ENCODE data around the gene PANK3. TPM values are rescaled to one million over a fixed set of nuclear protein-coding genes. Genes with fewer than 3 reads are reported as not detected.
A peak's percentile ranks its signal among the peaks of the same experiment; 100 is the strongest.
"Not testable (repeated sequence)": the region's sequence is repeated elsewhere in the genome, so short reads cannot be mapped to it uniquely, and the experiment has no call there.

PANK3 gene
- total RNA-seq, 1 donor, result 53.1 TPM

DNA sequence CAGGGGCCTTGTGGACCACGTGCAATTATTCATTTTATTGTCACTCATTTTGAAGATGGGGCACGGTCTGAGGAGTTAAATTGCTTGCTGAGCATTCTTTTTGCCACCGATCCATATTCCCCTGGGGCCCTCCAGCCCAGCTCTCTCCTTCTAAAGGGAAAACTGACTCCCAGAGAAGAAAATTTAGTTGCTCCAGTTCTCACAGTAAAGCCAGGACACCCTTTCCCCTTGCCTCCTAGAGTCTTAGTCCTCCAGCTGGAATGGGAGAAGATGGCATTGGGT lies 1.0 kb upstream of the PANK3 start:
- Histone ChIP-seq H3K27me3 (ENCODE audit: insufficient read depth, low read length) (no peaks in the 10 kb centered on the region), H3K9me3 (ENCODE audit: low read depth, low read length) (no peaks in the 10 kb centered on the region), H3K4me1 (ENCODE audit: insufficient read depth, low read length) (peaks cover 33% of the 10 kb centered on the region), H3K4me3 (ENCODE audit: low read length) (peak overlapping the region; percentile 96)

- H3K4me1 ChIP-seq (ENCODE audit: insufficient read depth, low read length), result peaks cover 33% of the 10 kb centered on the region
- H3K9me3 ChIP-seq (ENCODE audit: low read depth, low read length), result no peaks in the 10 kb centered on the region
- peak overlapping the region; percentile 96 for H3K4me3 ChIP-seq (ENCODE audit: low read length)
- no peaks in the 10 kb centered on the region for H3K27me3 ChIP-seq (ENCODE audit: insufficient read depth, low read length)
Measured at GRCh38 chr5:168579488-168580226, 489 bp upstream of the PANK3 start.

GRCh38 chr5:168578006-168578405 lies 1.2 kb downstream of the PANK3 start:
- peak overlapping the region; percentile 96 for H3K4me3 ChIP-seq (ENCODE audit: low read length)
- no peaks in the 10 kb centered on the region for H3K27me3 ChIP-seq (ENCODE audit: insufficient read depth, low read length)
- H3K9me3 ChIP-seq (ENCODE audit: low read depth, low read length), result no peaks in the 10 kb centered on the region
- H3K4me1 ChIP-seq (ENCODE audit: insufficient read depth, low read length), result peaks cover 29% of the 10 kb centered on the region

- Histone ChIP-seq H3K4me3 (ENCODE audit: low read length) (no peak overlapping the region), H3K27me3 (ENCODE audit: insufficient read depth, low read length) (no peaks in the 10 kb centered on the region), H3K4me1 (ENCODE audit: insufficient read depth, low read length) (peaks cover 29% of the 10 kb centered on the region), H3K9me3 (ENCODE audit: low read depth, low read length) (no peaks in the 10 kb centered on the region)
Measured at GRCh38 chr5:168575391-168576372, 3.5 kb downstream of the PANK3 start.

- not testable (repeated sequence) for H3K4me3 ChIP-seq (ENCODE audit: low read length); H3K27me3 ChIP-seq (ENCODE audit: insufficient read depth, low read length); H3K9me3 ChIP-seq (ENCODE audit: low read depth, low read length)
- H3K4me1 ChIP-seq (ENCODE audit: insufficient read depth, low read length), result peaks cover 22% of the 10 kb centered on the region
Measured at GRCh38 chr5:168574156-168574555, 5.0 kb downstream of the PANK3 start.

DNA sequence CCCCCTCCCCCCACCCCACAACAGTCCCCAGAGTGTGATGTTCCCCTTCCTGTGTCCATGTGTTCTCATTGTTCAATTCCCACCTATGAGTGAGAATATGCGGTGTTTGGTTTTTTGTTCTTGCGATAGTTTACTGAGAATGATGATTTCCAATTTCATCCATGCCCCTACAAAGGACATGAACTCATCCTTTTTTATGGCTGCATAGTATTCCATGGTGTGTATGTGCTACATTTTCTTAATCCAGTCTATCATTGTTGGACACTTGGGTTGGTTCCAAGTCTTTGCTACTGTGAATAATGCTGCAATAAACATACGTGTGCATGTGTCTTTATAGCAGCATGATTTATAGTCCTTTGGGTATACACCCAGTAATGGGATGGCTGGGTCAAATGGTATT lies 5.5 kb downstream of the PANK3 start:
- not testable (repeated sequence) for H3K27me3 ChIP-seq (ENCODE audit: insufficient read depth, low read length); H3K4me3 ChIP-seq (ENCODE audit: low read length); H3K9me3 ChIP-seq (ENCODE audit: low read depth, low read length)
- peaks cover 19% of the 10 kb centered on the region for H3K4me1 ChIP-seq (ENCODE audit: insufficient read depth, low read length)

GRCh38 chr5:168570490-168571328 lies 8.5 kb downstream of the PANK3 start:
- Histone ChIP-seq H3K9me3 (ENCODE audit: low read depth, low read length) (no peaks in the 10 kb centered on the region), H3K4me3 (ENCODE audit: low read length) (no peak overlapping the region), H3K27me3 (ENCODE audit: insufficient read depth, low read length) (no peaks in the 10 kb centered on the region), H3K4me1 (ENCODE audit: insufficient read depth, low read length) (no peaks in the 10 kb centered on the region)

DNA sequence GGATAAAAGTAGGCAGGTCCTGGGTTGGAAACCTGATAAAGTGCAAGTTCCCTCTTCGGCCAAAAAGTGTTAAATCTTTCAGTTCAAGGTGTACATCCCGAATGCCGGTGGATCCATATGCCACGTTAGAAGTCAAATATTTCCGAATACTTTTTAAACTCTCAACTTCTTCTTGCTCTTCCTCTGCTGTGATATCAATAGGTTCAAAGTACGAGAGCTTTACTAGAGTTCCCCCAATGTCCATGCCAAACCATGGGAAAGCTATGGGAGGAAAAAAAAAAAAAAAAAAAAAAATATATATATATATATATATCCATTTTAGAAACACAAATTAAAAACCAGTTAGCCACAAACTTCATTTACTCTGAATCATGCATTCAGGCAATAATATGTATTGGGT lies 10.4 kb downstream of the PANK3 start:
- Histone ChIP-seq H3K27me3 (ENCODE audit: insufficient read depth, low read length) (no peaks in the 10 kb centered on the region), H3K4me3 (ENCODE audit: low read length) (no peak overlapping the region), H3K4me1 (ENCODE audit: insufficient read depth, low read length) (no peaks in the 10 kb centered on the region), H3K9me3 (ENCODE audit: low read depth, low read length) (no peaks in the 10 kb centered on the region)

- Histone ChIP-seq H3K27me3 (ENCODE audit: insufficient read depth, low read length) (no peaks in the 10 kb centered on the region), H3K4me1 (ENCODE audit: insufficient read depth, low read length) (no peaks in the 10 kb centered on the region), H3K4me3 (ENCODE audit: low read length) (no peak overlapping the region), H3K9me3 (ENCODE audit: low read depth, low read length) (no peaks in the 10 kb centered on the region)
Measured at GRCh38 chr5:168563959-168564358, 15.2 kb downstream of the PANK3 start.

- H3K4me1 ChIP-seq (ENCODE audit: insufficient read depth, low read length), result no peaks in the 10 kb centered on the region
- no peaks in the 10 kb centered on the region for H3K27me3 ChIP-seq (ENCODE audit: insufficient read depth, low read length)
- no peaks in the 10 kb centered on the region for H3K9me3 ChIP-seq (ENCODE audit: low read depth, low read length)
- H3K4me3 ChIP-seq (ENCODE audit: low read length), result no peak overlapping the region
Measured at GRCh38 chr5:168562279-168562678, 16.9 kb downstream of the PANK3 start.

DNA sequence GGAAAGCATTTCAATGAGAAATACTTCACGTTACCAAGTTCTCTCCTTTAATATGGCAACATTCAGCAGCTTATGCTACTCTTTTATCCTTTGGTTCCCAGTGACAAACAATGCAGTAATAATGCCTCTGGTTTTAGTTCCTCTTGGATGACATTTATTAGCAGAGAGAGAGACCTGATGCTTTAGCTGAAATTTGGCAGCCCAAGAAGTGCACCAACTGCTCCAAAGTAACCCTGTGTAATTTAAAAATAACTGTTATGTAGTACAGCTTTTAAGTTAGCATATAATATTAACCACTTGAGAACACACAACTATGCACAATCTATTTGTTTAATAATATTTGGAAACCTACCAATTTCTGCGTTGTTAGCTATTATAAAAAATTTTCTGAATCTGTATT lies 21.8 kb downstream of the PANK3 start:
- Histone ChIP-seq H3K4me3 (ENCODE audit: low read length) (no peak overlapping the region), H3K9me3 (ENCODE audit: low read depth, low read length) (no peaks in the 10 kb centered on the region), H3K4me1 (ENCODE audit: insufficient read depth, low read length) (no peaks in the 10 kb centered on the region), H3K27me3 (ENCODE audit: insufficient read depth, low read length) (no peaks in the 10 kb centered on the region)

GRCh38 chr5:168553377-168554130 lies 25.6 kb downstream of the PANK3 start:
- no peaks in the 10 kb centered on the region for H3K27me3 ChIP-seq (ENCODE audit: insufficient read depth, low read length)
- H3K4me3 ChIP-seq (ENCODE audit: low read length), result no peak overlapping the region
- H3K9me3 ChIP-seq (ENCODE audit: low read depth, low read length), result no peaks in the 10 kb centered on the region
- no peaks in the 10 kb centered on the region for H3K4me1 ChIP-seq (ENCODE audit: insufficient read depth, low read length)

GRCh38 chr5:168552146-168552545 lies 27.0 kb downstream of the PANK3 start:
- Histone ChIP-seq H3K9me3 (ENCODE audit: low read depth, low read length) (no peaks in the 10 kb centered on the region), H3K27me3 (ENCODE audit: insufficient read depth, low read length) (no peaks in the 10 kb centered on the region), H3K4me1 (ENCODE audit: insufficient read depth, low read length) (no peaks in the 10 kb centered on the region), H3K4me3 (ENCODE audit: low read length) (no peak overlapping the region)

- no peaks in the 10 kb centered on the region for H3K9me3 ChIP-seq (ENCODE audit: low read depth, low read length)
- no peaks in the 10 kb centered on the region for H3K4me1 ChIP-seq (ENCODE audit: insufficient read depth, low read length)
- H3K4me3 ChIP-seq (ENCODE audit: low read length), result no peak overlapping the region
- H3K27me3 ChIP-seq (ENCODE audit: insufficient read depth, low read length), result no peaks in the 10 kb centered on the region
Measured at GRCh38 chr5:168550656-168551055, 28.5 kb downstream of the PANK3 start.

Measured in mononuclear cell (primary cell).